BJ (cell line): ENCODE data around the gene LTB4R. TPM values are rescaled to one million over a fixed set of nuclear protein-coding genes. Genes with fewer than 3 reads are reported as not detected.

Experiments
- CTCF ChIA-PET: fragments of 350-600 bp; formaldehyde crosslinking; extraction: SDS; loops from one replicate; lab custom pipeline; 2021; ENCODE audit warnings: antibody characterized with exemption, inconsistent platforms; lab: Yijun Ruan, JAX
- POLR2A ChIA-PET: fragments of 300-600 bp; sonication (Branson Sonifier 250); formaldehyde crosslinking; extraction: SDS; loops from one replicate; lab custom pipeline; 2021; ENCODE audit warnings: antibody characterized with exemption; lab: Charles Lee
- DNase-seq: peaks from one replicate; pipeline ENCODE4 v3.0.0-alpha.2; 2011; ENCODE audit warnings: low read depth
- H3K27me3 ChIP-seq: 2 replicates; pipeline ENCODE4 v1.6.0; 2011; ENCODE audit warnings: low read length; ENCODE audit not compliant: control insufficient read depth, insufficient read depth
- H3K36me3 ChIP-seq: 2 replicates; pipeline ENCODE4 v1.5.1; 2011; ENCODE audit warnings: low read length; ENCODE audit not compliant: control insufficient read depth, insufficient read depth
- H3K4me3 ChIP-seq: 2 replicates; pipeline ENCODE4 v1.5.1; 2011; ENCODE audit warnings: low read depth, mild to moderate bottlenecking, control low read depth, low read length
- CTCF ChIP-seq: IDR thresholded peaks from 2 replicates; pipeline ENCODE4 v1.5.1; 2011; ENCODE audit warnings: low read depth, mild to moderate bottlenecking, control low read depth, inconsistent platforms, low read length, moderate library complexity; ENCODE audit not compliant: insufficient read depth
- polyA plus RNA-seq: library from polyadenylated mRNA; depleted of rRNA; stranded (reverse); fragments of >200 nt; gene quantifications from 2 replicates; pipeline ENCODE4 v1.2.3, GENCODE V29; 2011

The LTB4R gene
- polyA plus RNA-seq, 1 experiment = 2.6 TPM

GRCh38 chr14:24355009-24355408, 43.7 kb downstream of the LTB4R start:
- H3K27me3 ChIP-seq = peaks cover 2% of the 10 kb centered on the region; the same call in 1 of the 2 replicates
- TF ChIP-seq CTCF = no peak
- no peak for DNase-seq
- ChIA-PET POLR2A (no interaction called here), CTCF (no interaction called here)
- H3K36me3 ChIP-seq = no peaks in the 10 kb centered on the region
- no peak overlapping the region for H3K4me3 ChIP-seq

DNA sequence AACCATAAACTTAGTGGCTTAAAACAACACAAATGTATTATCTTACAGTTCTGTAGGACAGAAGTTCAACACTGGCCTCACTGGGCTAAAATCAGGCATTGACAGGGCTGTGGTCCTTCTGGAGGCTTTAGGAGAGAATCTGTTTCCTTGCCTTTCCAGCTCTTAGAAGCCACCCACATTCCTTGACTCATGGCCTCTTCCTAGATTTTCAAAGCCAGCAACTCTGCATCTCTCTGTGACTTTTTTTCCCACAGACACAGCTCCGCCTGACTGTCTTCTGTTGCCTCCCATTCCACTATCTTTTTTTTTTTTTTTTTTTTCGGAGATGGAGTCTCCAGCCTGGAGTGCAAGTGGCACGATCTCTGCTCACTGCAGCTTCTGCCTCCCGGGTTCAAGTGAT, 44.9 kb downstream of the LTB4R start:
- DNase-seq = no peak
- no peaks in the 10 kb centered on the region for H3K36me3 ChIP-seq
- POLR2A ChIA-PET = no interaction called here
- H3K4me3 ChIP-seq = no peak overlapping the region
- no peak for TF ChIP-seq CTCF
- CTCF ChIA-PET = interaction anchor here (0.6 to 1.9 kb wide), 3 partner anchors 10 to 57 kb away, joined by 3 to 10 read pairs (median 4); partner anchors contain the start of genes DHRS1 and NOP9
- no peaks in the 10 kb centered on the region for H3K27me3 ChIP-seq

GRCh38 chr14:24360281-24360680, 49.0 kb downstream of the LTB4R start:
- CTCF ChIA-PET = interaction anchor here (1.1 to 6.4 kb wide), 4 partner anchors 16 to 70 kb away, joined by 3 to 49 read pairs (median 20); partner anchors contain the start of genes ADCY4, CBLN3 and KHNYN
- POLR2A ChIA-PET = no interaction called here
- H3K4me3 ChIP-seq = no peak overlapping the region
- no peak for TF ChIP-seq CTCF
- H3K27me3 ChIP-seq = no peaks in the 10 kb centered on the region
- DNase-seq = no peak
- H3K36me3 ChIP-seq = no peaks in the 10 kb centered on the region

DNA sequence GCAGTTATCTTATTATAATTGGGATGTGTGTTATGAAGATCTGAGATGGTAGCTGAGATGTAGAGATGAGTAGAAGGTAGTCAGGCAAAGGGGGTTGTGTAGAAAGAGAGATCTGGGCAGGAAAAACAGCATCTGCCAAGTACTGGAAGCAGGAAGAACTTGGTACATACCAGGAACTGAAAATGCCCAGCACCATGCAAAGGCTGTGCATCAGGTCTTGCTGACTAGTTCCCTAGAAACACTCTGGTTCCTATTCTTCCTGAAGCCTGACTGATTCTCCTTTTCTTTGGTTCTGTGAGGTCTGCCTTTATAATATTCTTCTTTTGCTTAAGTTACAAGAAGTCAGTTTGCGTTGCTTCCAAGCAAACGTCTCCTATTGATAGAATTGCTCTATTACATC, 50.0 kb downstream of the LTB4R start:
- ChIA-PET POLR2A (interaction anchor here (1.0 kb wide), 1 partner anchor 81 kb away, joined by 3 read pairs; no protein-coding TSS in a partner anchor), CTCF (interaction anchor here (0.9 to 6.4 kb wide), 7 partner anchors 10 to 75 kb away, joined by 3 to 49 read pairs (median 8); partner anchors contain the start of genes ADCY4, CBLN3 and KHNYN)
- no peaks in the 10 kb centered on the region for H3K36me3 ChIP-seq
- DNase-seq = no peak
- H3K4me3 ChIP-seq = no peak overlapping the region
- no peak for TF ChIP-seq CTCF
- H3K27me3 ChIP-seq = no peaks in the 10 kb centered on the region

DNA sequence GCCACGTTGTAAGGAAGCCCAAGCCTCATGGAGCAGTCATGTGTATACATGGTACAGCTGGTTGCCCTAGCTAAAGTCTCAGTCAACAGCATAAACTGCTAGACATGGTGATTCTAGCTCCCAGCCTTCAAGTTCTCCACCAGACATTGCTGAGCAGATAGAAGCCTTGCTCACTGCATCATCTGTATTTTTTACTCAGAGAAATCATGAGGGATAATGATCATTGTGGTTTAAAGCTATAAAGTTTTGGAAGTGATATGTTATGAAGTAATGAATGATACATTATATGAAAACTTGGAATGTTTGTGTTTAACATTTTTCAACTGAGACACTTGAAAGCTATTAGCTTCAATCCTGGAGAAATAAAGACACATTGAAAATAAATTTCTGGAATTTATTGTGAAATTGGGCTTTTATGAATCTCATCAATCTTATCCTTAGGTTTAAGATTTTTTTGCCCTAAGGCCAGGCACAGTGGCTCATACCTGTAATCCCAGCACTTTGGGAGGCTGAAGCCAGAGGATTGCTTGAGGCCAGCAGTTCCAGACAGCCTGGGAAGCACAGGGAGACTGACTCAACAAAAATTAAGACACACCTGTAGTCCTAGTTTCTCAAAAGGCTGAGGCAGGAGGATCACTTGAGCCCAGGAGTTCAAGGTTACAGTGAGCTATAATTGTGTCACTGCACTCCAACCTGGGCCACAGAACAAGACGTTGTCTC, 51.1 kb downstream of the LTB4R start:
- CTCF ChIA-PET = interaction anchor here (0.7 to 6.4 kb wide), 8 partner anchors 11 to 74 kb away, joined by 3 to 49 read pairs (median 6); partner anchors contain the start of genes ADCY4, CBLN3 and KHNYN
- H3K36me3 ChIP-seq = no peaks in the 10 kb centered on the region
- H3K27me3 ChIP-seq = no peaks in the 10 kb centered on the region
- no peak overlapping the region for H3K4me3 ChIP-seq
- peak; percentile 81 for DNase-seq
- POLR2A ChIA-PET = interaction anchor here (0.6 to 1.0 kb wide), 2 partner anchors 35 to 80 kb away, joined by 3 to 4 read pairs; no protein-coding TSS in a partner anchor
- no peak for TF ChIP-seq CTCF
